Measurements from ENCODE around the gene NKG7.
"Not testable (repeated sequence)": the region's sequence is repeated elsewhere in the genome, so short reads cannot be mapped to it uniquely, and the experiment has no call there.

NKG7 gene, protein sequence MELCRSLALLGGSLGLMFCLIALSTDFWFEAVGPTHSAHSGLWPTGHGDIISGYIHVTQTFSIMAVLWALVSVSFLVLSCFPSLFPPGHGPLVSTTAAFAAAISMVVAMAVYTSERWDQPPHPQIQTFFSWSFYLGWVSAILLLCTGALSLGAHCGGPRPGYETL

DNA sequence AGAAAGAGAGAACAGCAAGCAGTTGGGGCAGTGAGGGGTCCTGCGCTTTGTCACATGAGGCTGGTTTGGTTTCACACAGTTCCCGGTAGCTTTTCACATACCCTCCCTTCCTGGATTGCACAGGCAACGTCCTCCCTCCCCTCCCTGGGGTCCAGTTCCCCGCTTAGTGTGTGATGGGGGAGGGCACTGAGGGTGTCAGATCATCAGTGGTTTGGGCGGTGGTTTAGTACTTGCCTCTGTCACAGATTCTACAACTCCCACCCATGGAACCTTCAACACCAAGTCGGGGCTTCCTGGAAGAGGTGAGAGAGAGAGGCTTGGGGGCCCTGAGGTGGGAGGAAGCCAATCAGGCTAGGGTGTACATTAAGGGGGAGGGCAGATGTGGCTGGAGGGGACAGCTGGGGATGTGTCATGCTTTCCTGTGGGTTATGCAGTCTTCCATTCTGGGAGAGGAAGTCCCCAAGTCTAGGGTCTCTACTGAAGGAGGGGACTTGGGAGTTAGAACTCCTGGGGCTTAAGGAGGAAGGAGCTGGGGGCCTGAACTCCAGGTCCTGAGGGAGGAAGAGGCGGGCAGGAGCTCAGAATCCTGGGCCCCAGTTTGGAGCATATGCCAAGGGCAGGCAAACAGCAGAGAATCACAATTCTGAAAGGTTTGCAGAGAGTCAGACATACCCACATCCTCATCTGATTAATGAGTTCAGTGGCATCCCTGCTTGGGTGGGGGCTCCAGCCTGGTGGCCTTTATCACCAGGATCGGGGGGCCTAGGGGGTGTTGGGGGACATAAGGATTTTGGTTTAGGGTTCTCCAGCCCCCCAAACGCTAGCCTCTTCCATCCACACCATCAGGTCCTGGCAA is at the start of gene NKG7:
Gene NKG7, minus strand, starts transcription at position 6 of the 856 bp plus-strand sequence. CDS start 119 bp downstream, outside the sequence.
- TF ChIP-seq JUND (IDR thresholded peaks at IDR 0.05; ENCODE audit: low read depth) = no peak
- in situ Hi-C loops (cut with HindIII; ENCODE audit: low pct_unique_long_range_greater_than_20kb, low sequenced_read_pairs) = no loop called here
- no peak for DNase-seq (ENCODE audit: low read depth in 1 of 2, low spot score in 1 of 2)

GRCh38 chr19:51422053-51422448 is 49.6 kb upstream of the NKG7 start:
- DNase-seq (ENCODE audit: low read depth in 1 of 2, low spot score in 1 of 2) = peak; percentile 46 to 86
- in situ Hi-C loops (cut with HindIII; ENCODE audit: low pct_unique_long_range_greater_than_20kb, low sequenced_read_pairs) = no loop called here
- TF ChIP-seq JUND (IDR thresholded peaks at IDR 0.05; ENCODE audit: low read depth) = no peak

DNA sequence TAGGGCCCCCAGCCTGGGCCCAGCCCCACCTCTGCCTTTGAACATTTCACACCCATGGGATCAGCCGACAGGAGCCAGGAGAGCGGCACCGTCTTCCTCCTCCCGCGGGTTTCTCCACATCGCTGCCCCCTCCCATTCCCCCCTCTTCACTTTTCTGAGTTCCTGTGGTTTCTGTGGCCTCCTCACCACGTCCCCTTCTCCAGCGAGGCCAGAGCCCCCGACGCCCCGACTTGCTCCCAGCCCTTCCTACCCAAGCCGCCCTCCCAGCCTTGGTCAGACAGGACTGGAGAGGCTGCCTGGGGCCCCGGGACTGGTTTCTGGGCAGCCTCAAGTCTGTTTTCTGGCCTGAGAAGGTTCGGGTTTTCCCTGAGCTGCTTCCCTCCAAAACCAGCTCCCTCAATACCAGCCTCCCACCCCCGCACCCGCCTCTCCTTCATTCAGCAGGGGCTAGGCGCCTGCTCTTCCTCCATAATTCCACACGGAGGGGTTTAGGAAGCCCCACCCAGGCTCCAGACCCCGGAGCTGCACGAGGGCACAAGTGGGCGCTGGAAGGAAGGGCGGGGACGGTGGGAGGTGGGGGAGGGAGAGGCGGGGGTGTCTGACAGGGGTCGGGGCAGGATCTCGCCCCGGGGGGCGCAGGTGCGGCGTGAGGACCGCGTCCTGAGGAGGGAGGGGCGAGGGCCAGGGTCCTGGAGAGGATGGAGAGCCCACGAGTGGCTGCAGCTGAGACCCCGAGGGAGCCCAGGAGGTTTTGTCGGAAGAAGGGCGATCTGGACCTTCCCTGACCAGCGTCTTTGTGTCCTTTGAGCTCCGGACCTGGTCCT is 49.0 kb upstream of the NKG7 start:
- DNase-seq (ENCODE audit: low read depth in 1 of 2, low spot score in 1 of 2) = no peak
- in situ Hi-C loops (cut with HindIII; ENCODE audit: low pct_unique_long_range_greater_than_20kb, low sequenced_read_pairs) = no loop called here
- TF ChIP-seq JUND (IDR thresholded peaks at IDR 0.05; ENCODE audit: low read depth) = no peak

DNA sequence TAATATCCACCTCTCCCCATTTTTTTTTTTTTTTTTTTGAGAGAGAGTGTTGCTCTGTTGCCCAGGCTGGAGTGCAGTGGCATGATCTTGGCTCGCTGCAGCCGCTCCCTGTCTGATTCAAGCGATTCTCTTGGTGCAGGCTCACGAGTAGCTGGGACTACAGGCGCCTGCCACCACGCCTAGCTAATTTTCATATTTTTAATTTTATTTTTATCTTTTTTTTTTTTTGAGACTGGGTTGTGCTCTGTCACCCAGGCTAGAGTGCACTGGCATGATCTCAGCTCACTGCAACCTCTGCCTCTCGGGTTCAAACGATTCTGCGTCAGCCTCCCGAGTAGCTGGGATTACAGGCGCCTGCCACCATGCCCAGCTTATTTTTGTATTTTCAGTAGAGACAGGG is 48.1 kb upstream of the NKG7 start:
- in situ Hi-C loops (cut with HindIII; ENCODE audit: low pct_unique_long_range_greater_than_20kb, low sequenced_read_pairs); DNase-seq (ENCODE audit: low read depth in 1 of 2, low spot score in 1 of 2): not testable (repeated sequence)

- in situ Hi-C loops (cut with HindIII; ENCODE audit: low pct_unique_long_range_greater_than_20kb, low sequenced_read_pairs) = no loop called here
- TF ChIP-seq JUND (IDR thresholded peaks at IDR 0.05; ENCODE audit: low read depth) = no peak
- no peak for DNase-seq (ENCODE audit: low read depth in 1 of 2, low spot score in 1 of 2)
Observed at GRCh38 chr19:51418707-51419106, 46.3 kb upstream of the NKG7 start.

DNA sequence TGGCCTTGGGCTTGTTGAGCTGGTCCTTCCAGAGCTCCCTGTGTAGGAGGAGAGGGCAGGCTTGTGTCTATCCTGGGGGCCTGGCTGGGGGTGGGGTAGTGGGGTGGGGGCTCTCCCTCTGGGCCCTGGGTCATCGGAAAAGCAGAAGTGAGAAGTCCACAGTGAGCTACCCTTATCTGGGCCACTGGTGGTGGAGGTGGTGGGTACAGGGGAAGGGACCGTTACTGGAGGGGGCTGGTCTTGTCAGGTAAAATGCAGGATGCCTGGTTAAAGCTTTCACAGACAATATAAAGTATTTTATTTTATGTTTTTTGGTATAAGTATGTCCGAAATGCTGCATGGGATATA is 45.3 kb upstream of the NKG7 start:
- in situ Hi-C loops (cut with HindIII; ENCODE audit: low pct_unique_long_range_greater_than_20kb, low sequenced_read_pairs) = no loop called here
- no peak for TF ChIP-seq JUND (IDR thresholded peaks at IDR 0.05; ENCODE audit: low read depth)
- DNase-seq (ENCODE audit: low read depth in 1 of 2, low spot score in 1 of 2) = no peak

GRCh38 chr19:51417107-51417809 is 44.8 kb upstream of the NKG7 start, which contains the start of gene SIGLEC10:
Gene SIGLEC10, minus strand, starts transcription at chr19:51417642. Its CDS starts 61 bp downstream, at chr19:51417581.
- DNase-seq (ENCODE audit: low read depth in 1 of 2, low spot score in 1 of 2) = no peak
- in situ Hi-C loops (cut with HindIII; ENCODE audit: low pct_unique_long_range_greater_than_20kb, low sequenced_read_pairs) = no loop called here
- no peak for TF ChIP-seq JUND (IDR thresholded peaks at IDR 0.05; ENCODE audit: low read depth)

GRCh38 chr19:51416422-51416821 is 44.0 kb upstream of the NKG7 start:
- in situ Hi-C loops (cut with HindIII; ENCODE audit: low pct_unique_long_range_greater_than_20kb, low sequenced_read_pairs) = not testable (repeated sequence)

GRCh38 chr19:51415187-51415586 is 42.7 kb upstream of the NKG7 start:
- no peak for DNase-seq (ENCODE audit: low read depth in 1 of 2, low spot score in 1 of 2)
- no peak for TF ChIP-seq JUND (IDR thresholded peaks at IDR 0.05; ENCODE audit: low read depth)
- in situ Hi-C loops (cut with HindIII; ENCODE audit: low pct_unique_long_range_greater_than_20kb, low sequenced_read_pairs) = no loop called here

More at GRCh38 chr19:51416422-51416821, 44.0 kb upstream of the NKG7 start:
- DNase-seq (ENCODE audit: low read depth in 1 of 2, low spot score in 1 of 2) = not testable (repeated sequence)

DNA sequence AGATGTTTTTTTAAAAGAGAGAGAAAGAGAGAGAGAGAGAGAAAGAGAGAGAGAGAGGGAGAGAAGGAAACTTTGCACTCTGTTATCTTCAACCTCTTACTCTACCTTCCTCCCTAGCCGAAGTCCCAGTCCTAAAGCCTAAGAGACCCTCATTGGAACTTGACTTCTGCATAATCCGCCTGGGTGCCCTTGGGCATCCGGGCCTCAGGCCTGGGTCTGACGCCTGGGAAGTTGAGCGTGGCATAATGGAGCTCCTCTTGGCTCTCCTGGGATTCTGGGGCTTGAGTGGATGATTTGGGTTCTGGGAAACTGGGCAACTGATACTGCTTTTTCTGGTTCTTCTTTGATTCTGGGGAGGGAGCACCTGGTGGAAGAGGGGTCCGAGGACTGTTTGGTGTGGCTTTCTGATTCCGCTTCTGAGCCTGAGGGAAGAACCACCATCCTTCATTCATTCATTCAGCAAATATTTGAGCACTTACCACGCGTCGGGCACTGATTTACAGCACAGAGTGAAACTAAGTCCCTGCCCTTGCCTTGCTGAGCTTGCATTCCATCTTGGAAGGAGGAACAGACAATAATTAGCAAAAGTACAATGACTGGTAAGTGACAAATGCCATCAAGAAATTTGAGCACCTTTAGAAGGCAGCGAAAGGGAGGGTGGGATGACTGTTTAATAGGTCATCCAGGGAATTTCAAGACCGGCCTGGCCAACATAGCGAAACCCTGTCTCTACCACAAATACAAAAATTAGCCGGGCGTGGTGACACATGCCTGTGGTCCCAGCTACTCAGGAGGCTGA is 38.7 kb upstream of the NKG7 start:
- no peak for DNase-seq (ENCODE audit: low read depth in 1 of 2, low spot score in 1 of 2)
- in situ Hi-C loops (cut with HindIII; ENCODE audit: low pct_unique_long_range_greater_than_20kb, low sequenced_read_pairs) = no loop called here
- no peak for TF ChIP-seq JUND (IDR thresholded peaks at IDR 0.05; ENCODE audit: low read depth)

DNA sequence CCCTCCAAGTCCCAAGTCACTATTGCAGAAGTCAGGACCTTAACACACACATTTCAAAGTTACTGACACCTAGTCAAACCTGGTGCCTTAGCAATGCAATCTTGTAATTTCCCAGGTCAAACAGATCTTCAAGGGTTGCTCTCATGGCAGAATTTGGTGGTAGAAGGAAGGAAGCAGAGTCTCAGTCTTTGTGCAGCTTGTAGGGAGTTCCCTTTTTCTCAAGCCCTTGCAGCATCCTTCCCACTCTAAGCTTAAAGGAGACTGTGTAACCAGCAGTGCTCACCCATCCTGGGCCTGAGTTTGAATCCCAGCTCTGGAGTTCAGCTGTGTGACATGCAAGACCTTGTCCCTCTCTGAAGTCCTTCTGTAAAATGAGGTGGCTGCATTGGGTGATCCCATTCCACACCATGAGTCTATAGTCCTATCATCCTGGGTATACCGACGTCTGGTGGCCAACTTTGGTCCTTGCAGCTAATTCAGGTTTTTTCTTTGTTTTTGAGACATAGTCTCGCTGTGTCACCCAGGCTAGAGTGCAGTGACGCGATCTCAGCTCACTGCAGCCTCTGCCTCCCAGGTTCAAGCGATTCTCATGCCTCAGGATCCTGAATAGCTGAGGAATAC is 35.2 kb upstream of the NKG7 start:
- peak in 1 of 2 experiments; percentile 55 for DNase-seq (ENCODE audit: low read depth in 1 of 2, low spot score in 1 of 2)
- TF ChIP-seq JUND (IDR thresholded peaks at IDR 0.05; ENCODE audit: low read depth) = no peak
- in situ Hi-C loops (cut with HindIII; ENCODE audit: low pct_unique_long_range_greater_than_20kb, low sequenced_read_pairs) = no loop called here
